H1 (cell line): ENCODE data around the gene NID1.

Experiments used
- BCL11A ChIP-seq, 2 experiments: IDR thresholded peaks; one replicate each; pipeline ENCODE4 v1.6.1; 2011; ENCODE audit warnings: low read depth in 2 of 2, low read length in 2 of 2, mild to moderate bottlenecking in 2 of 2
- CREB1 ChIP-seq: IDR thresholded peaks from 2 replicates; pipeline ENCODE4 v1.6.1; 2012; ENCODE audit warnings: inconsistent platforms
- EZH2 ChIP-seq: fragments of 200-600 bp; sonication (generic); IDR thresholded peaks from 2 replicates; pipeline ENCODE4 v1.7.1; 2012; ENCODE audit warnings: low read depth, mild to moderate bottlenecking, moderate library complexity, low read length, inconsistent platforms; ENCODE audit not compliant: severe bottlenecking
- GTF2F1 ChIP-seq: IDR thresholded peaks from 2 replicates; pipeline ENCODE4 v1.6.1; 2012; ENCODE audit warnings: low read depth, low read length, improper control_type of control experiment, borderline replicate concordance
- JUN ChIP-seq: IDR thresholded peaks from 2 replicates; pipeline ENCODE4 v1.6.1; 2011; ENCODE audit warnings: low read depth, mild to moderate bottlenecking, improper control_type of control experiment, low read length
- MAX ChIP-seq: IDR thresholded peaks from 2 replicates; pipeline ENCODE4 v1.6.1; 2012; ENCODE audit warnings: inconsistent platforms
- POLR2A ChIP-seq, 2 experiments: IDR thresholded peaks; 1 replicate in 1 of 2; 2 replicates in 1 of 2; pipeline ENCODE4 v1.6.1; 2011; ENCODE audit warnings: low read depth in 2 of 2, low read length in 2 of 2, mild to moderate bottlenecking in 2 of 2; ENCODE audit errors: control extremely low read depth in 1 of 2
- POLR2AphosphoS5 ChIP-seq: IDR thresholded peaks from 2 replicates; pipeline ENCODE4 v1.6.1; 2011; ENCODE audit warnings: low read depth, low read length
- POU5F1 ChIP-seq: IDR thresholded peaks from 2 replicates; pipeline ENCODE4 v1.6.1; 2011; ENCODE audit warnings: low read depth, mild to moderate bottlenecking, low read length, moderate library complexity
- RBBP5 ChIP-seq: IDR thresholded peaks from 2 replicates; pipeline ENCODE4 v1.7.1; 2012; ENCODE audit warnings: low read depth, mild to moderate bottlenecking, inconsistent platforms, low read length, moderate library complexity, borderline replicate concordance
- TAF1 ChIP-seq: IDR thresholded peaks from 2 replicates; pipeline ENCODE4 v1.6.1; 2011; ENCODE audit warnings: mild to moderate bottlenecking, low read depth, low read length
- TCF12 ChIP-seq: IDR thresholded peaks from 2 replicates; pipeline ENCODE4 v1.6.1; 2011; ENCODE audit warnings: low read depth, mild to moderate bottlenecking, low read length
- TF ChIP-seq, protein P1 (sequence below), 3 experiments: IDR thresholded peaks; 1 replicate in 2 of 3; 2 replicates in 1 of 3; pipeline versions ENCODE4 v1.5.1 to v1.6.1; 2011; ENCODE audit warnings: low read length in 3 of 3, mild to moderate bottlenecking in 3 of 3, inconsistent platforms in 2 of 3, low read depth in 1 of 3, moderate library complexity in 1 of 3; ENCODE audit not compliant: insufficient read depth in 1 of 3; ENCODE audit errors: control extremely low read depth in 1 of 3

GRCh38 chr1:235954306-235955283 lies 110.3 kb downstream of the NID1 start:
- no peak for TF ChIP-seq CREB1
- TF ChIP-seq POLR2AphosphoS5 = no peak
- no peak for TF ChIP-seq JUN
- TF ChIP-seq, protein P1, sequence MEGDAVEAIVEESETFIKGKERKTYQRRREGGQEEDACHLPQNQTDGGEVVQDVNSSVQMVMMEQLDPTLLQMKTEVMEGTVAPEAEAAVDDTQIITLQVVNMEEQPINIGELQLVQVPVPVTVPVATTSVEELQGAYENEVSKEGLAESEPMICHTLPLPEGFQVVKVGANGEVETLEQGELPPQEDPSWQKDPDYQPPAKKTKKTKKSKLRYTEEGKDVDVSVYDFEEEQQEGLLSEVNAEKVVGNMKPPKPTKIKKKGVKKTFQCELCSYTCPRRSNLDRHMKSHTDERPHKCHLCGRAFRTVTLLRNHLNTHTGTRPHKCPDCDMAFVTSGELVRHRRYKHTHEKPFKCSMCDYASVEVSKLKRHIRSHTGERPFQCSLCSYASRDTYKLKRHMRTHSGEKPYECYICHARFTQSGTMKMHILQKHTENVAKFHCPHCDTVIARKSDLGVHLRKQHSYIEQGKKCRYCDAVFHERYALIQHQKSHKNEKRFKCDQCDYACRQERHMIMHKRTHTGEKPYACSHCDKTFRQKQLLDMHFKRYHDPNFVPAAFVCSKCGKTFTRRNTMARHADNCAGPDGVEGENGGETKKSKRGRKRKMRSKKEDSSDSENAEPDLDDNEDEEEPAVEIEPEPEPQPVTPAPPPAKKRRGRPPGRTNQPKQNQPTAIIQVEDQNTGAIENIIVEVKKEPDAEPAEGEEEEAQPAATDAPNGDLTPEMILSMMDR (IDR thresholded peaks at IDR 0.05; ENCODE audit: control extremely low read depth in 1 of 3, insufficient read depth in 1 of 3, low read depth in 1 of 3, low read length in 3 of 3) = no peak
- no peak for TF ChIP-seq BCL11A (IDR thresholded peaks at IDR 0.05; ENCODE audit: low read depth in 2 of 2, low read length in 2 of 2)
- TF ChIP-seq EZH2 = no peak
- TF ChIP-seq MAX = no peak
- no peak for TF ChIP-seq TAF1
- TF ChIP-seq POLR2A (IDR thresholded peaks at IDR 0.05; ENCODE audit: control extremely low read depth in 1 of 2, low read depth in 2 of 2, low read length in 2 of 2) = no peak
- no peak for TF ChIP-seq TCF12
- no peak for TF ChIP-seq POU5F1
- TF ChIP-seq RBBP5 = no peak
- no peak for TF ChIP-seq GTF2F1
